Measurements from ENCODE around the gene TOR1AIP2.
A peak's percentile ranks its signal among the peaks of the same experiment; 100 is the strongest.
"Not testable (repeated sequence)": the region's sequence is repeated elsewhere in the genome, so short reads cannot be mapped to it uniquely, and the experiment has no call there.

TOR1AIP2 gene

GRCh38 chr1:179805291-179806195 is 72.1 kb downstream of the TOR1AIP2 start:
- no peak for DNase-seq

DNA sequence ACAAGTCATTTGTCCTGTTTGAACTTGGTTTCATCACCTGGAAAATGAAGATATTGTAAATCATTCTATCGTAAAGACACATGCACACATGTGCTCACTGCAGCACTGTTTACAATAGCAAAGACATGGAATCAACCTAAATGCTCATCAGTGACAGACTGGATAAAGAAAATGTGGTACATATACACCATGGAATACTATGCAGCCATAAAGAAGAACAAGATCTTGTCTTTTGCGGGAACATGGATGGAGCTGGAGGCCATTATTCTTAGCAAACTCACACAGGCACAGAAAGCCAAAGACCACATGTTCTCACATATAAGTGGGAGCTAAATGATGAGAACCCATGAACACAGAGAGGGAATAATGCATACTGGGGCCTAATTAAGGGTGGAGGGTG is 73.2 kb downstream of the TOR1AIP2 start:
- DNase-seq: not testable (repeated sequence)

DNA sequence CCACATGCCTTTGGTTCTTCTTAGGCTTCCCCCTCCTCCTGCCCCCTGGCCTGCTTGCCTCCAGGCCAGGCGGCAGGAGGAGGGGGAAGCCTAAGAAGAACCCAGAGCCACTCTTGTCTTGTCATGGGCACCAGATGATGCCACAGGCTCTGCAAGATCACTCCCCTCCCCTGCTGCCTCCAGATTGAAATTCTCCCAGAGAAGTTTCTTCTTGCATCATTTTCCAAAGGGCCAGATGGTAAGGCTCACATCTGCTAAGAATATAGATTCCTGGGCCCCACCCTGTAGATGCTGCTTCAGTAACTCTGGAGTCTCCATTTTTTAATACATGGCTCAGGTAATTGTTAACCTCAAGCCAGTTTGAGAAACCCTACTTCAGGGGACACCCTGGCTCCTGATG is 73.7 kb downstream of the TOR1AIP2 start:
- DNase-seq: no peak

GRCh38 chr1:179803104-179803503 is 74.5 kb downstream of the TOR1AIP2 start:
- DNase-seq: no peak

GRCh38 chr1:179800481-179800880 is 77.1 kb downstream of the TOR1AIP2 start:
- DNase-seq: no peak

GRCh38 chr1:179798864-179799516 is 78.6 kb downstream of the TOR1AIP2 start:
- DNase-seq: no peak

GRCh38 chr1:179798213-179798863 is 79.3 kb downstream of the TOR1AIP2 start:
- DNase-seq: no peak

DNA sequence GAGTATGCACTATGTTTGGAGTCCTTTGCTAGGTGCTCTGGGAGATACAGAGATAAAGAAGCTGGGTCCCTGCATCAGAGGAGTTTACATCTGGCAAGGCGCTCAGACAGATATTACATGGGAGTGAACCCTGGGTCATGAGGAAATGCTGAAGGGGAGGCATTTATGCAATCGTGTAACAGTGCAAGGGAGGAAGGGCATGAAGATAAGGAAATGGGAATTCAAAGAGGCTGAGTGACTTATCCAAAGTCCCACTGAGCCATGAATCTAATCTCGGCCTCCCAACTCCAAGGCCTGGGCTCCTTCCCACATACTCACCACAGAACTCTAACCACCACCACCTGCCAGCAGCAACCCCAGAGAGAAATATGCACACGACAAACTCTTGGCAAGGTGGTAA is 82.9 kb downstream of the TOR1AIP2 start:
- peak; percentile 24 to 30 for DNase-seq

DNA sequence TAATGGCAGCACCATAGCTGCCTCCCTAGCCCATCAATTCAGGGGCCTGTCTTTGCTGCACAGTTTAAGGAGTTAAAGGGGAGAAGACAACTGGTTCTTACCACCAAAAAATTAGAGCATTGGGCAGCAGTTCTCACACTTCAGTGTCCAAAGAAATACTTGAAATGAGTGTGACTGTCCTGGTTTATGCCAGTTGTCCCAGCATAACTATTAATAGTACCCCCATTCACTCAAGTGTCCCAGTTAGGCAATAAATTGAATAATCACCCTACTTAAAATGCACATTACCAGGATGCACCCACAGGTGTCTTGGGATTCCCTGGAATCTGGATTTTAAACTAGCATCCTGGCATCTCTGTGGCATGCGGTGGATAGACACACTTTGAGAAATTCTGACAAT is 83.5 kb downstream of the TOR1AIP2 start:
- DNase-seq: no peak

GRCh38 chr1:179793281-179793680 is 84.3 kb downstream of the TOR1AIP2 start:
- no peak for DNase-seq
